K562 (cell line): ENCODE measurements around the gene OPCML. TPM values are rescaled to one million over a fixed set of nuclear protein-coding genes. Genes with fewer than 3 reads are reported as not detected.

Experiments used
- ATAC-seq: fragments of 200-7000 bp; cut with Tn5 transposase; 3 replicates; pipeline ENCODE4 v1.9.1; 2020; ENCODE audit warnings: moderate library complexity
- BruUV-seq: library from RNA; stranded (reverse); fragments of 400-500 nt; replicated peaks from 2 replicates; lab custom pipeline; 2021; lab: Mats Ljungman, UMichigan
- CTCF ChIA-PET: fragments of 300-600 bp; formaldehyde crosslinking; extraction: SDS; loops from one replicate; lab custom pipeline; 2021; ENCODE audit warnings: low intra/inter-chr PET ratio; lab: Yijun Ruan, JAX
- POLR2A ChIA-PET: fragments of 300-600, 350-650 bp; sonication (Branson Sonifier 250); formaldehyde crosslinking; extraction: SDS; loops from one replicate; lab custom pipeline; 2021; ENCODE audit warnings: antibody characterized with exemption, inconsistent platforms; lab: Yijun Ruan, JAX
- DNase-seq, 4 experiments: peaks; one replicate each; pipeline versions ENCODE4 v3.0.0 to v3.0.0-alpha.2; 2011 to 2018; ENCODE audit warnings: low spot score in 3 of 4, mixed read lengths in 3 of 4; ENCODE audit errors: extremely low read depth in 1 of 4
- FAIRE-seq: peaks from 2 replicates; lab custom pipeline; 2011; peaks lifted over from hg19 to GRCh38; lab: Jason Lieb, UNC
- H2AFZ ChIP-seq: 2 replicates; pipeline ENCODE4 v1.6.0; 2011; ENCODE audit warnings: low read depth, low read length, control low read depth, inconsistent platforms
- H3K27ac ChIP-seq: fragments of 200-600 bp; 3 replicates; pipeline ENCODE4 v1.8.0; 2011; ENCODE audit warnings: low read depth, mild to moderate bottlenecking, control low read depth, inconsistent platforms, low read length, moderate library complexity, mixed read lengths; ENCODE audit errors: extremely low read depth
- H3K27me3 ChIP-seq, 2 experiments: fragments of 300-600 bp in 1 of 2; 2 replicates in 1 of 2; 3 replicates in 1 of 2; pipeline versions ENCODE4 v1.6.0 to v1.8.0; 2011; ENCODE audit warnings: inconsistent platforms in 2 of 2, low read length in 2 of 2, mild to moderate bottlenecking in 1 of 2, mixed read lengths in 1 of 2, moderate library complexity in 1 of 2; ENCODE audit not compliant: control insufficient read depth in 2 of 2, insufficient read depth in 2 of 2
- H3K36me3 ChIP-seq: fragments of 300-600 bp; 3 replicates; pipeline ENCODE4 v1.8.0; 2011; ENCODE audit warnings: mild to moderate bottlenecking, low read length, inconsistent platforms; ENCODE audit not compliant: control insufficient read depth, insufficient read depth
- H3K4me1 ChIP-seq, 2 experiments: fragments of 200-600 bp in 1 of 2; replicated peaks in 1 of 2; 2 replicates in 1 of 2; 3 replicates in 1 of 2; pipeline versions ENCODE4 v1.5.1 to v1.8.0; 2011; ENCODE audit warnings: inconsistent platforms in 2 of 2, low read length in 2 of 2, mild to moderate bottlenecking in 1 of 2, mixed read lengths in 1 of 2, moderate library complexity in 1 of 2; ENCODE audit not compliant: control insufficient read depth in 2 of 2, insufficient read depth in 2 of 2
- H3K4me2 ChIP-seq: 2 replicates; pipeline ENCODE4 v1.6.1; 2011; ENCODE audit warnings: low read length, control low read depth, inconsistent platforms, mixed read lengths; ENCODE audit not compliant: insufficient read depth
- H3K4me3 ChIP-seq: fragments of 200-600 bp; sonication (generic), shearing (Covaris generic); 2 replicates; pipeline ENCODE4 v1.5.1; 2016; ENCODE audit warnings: control low read depth, inconsistent platforms
- H3K79me2 ChIP-seq: fragments of 200-600 bp; 3 replicates; pipeline ENCODE4 v1.8.0; 2011; ENCODE audit warnings: low read length, inconsistent platforms; ENCODE audit not compliant: control insufficient read depth, insufficient read depth
- H3K9ac ChIP-seq, 2 experiments: 2 replicates each; pipeline versions ENCODE4 v1.6.0 to v1.6.1; 2011; ENCODE audit warnings: low read depth in 2 of 2, low read length in 2 of 2, control low read depth in 1 of 2, inconsistent platforms in 1 of 2, mild to moderate bottlenecking in 1 of 2, mixed read lengths in 1 of 2; ENCODE audit not compliant: insufficient read depth in 1 of 2
- H3K9me1 ChIP-seq: one replicate; pipeline ENCODE4 v1.6.0; 2011; ENCODE audit warnings: inconsistent platforms, mild to moderate bottlenecking, low read length, moderate library complexity; ENCODE audit not compliant: control insufficient read depth, insufficient read depth
- H3K9me3 ChIP-seq: replicated peaks from 2 replicates; pipeline ENCODE4 v1.5.1; 2011; ENCODE audit warnings: low read depth, low read length, inconsistent platforms; ENCODE audit not compliant: control insufficient read depth, insufficient read depth
- H4K20me1 ChIP-seq: replicated peaks from 2 replicates; pipeline ENCODE4 v1.6.1; 2011; ENCODE audit warnings: low read length, inconsistent platforms, mixed read lengths; ENCODE audit not compliant: control insufficient read depth, insufficient read depth
- MTF1 ChIP-seq: fragments of 250-450 bp; sonication (Bioruptor Pico); IDR thresholded peaks from 2 replicates; pipeline ENCODE4 v1.9.0; 2021; ENCODE audit warnings: moderate library complexity, mild to moderate bottlenecking, inconsistent platforms, borderline replicate concordance
- NCOA4 ChIP-seq: fragments of 450-650 bp; IDR thresholded peaks from 2 replicates; pipeline ENCODE4 v1.6.1; 2018; ENCODE audit warnings: mild to moderate bottlenecking; ENCODE audit not compliant: partially characterized antibody
- POLR2H ChIP-seq: IDR thresholded peaks from 2 replicates; pipeline ENCODE4 v1.6.1; 2016; ENCODE audit warnings: missing genetic modification characterization, low read depth, mild to moderate bottlenecking, control low read depth, missing compliant biosample characterization, moderate library complexity
- RFX5 ChIP-seq: IDR thresholded peaks from 2 replicates; pipeline ENCODE4 v1.6.1; 2011; ENCODE audit warnings: low read depth, mild to moderate bottlenecking, improper control_type of control experiment, low read length
- RNF219 ChIP-seq: fragments of 250-450 bp; sonication (Bioruptor Pico); IDR thresholded peaks from 2 replicates; pipeline ENCODE4 v1.5.0; 2022; ENCODE audit warnings: mild to moderate bottlenecking
- SMARCE1 ChIP-seq: fragments of 450-650 bp; IDR thresholded peaks from 2 replicates; pipeline ENCODE4 v1.7.1; 2016; ENCODE audit warnings: mild to moderate bottlenecking
- TEAD1 ChIP-seq, 2 experiments: fragments of 450-650 bp in 1 of 2; sonication (generic) in 1 of 2; formaldehyde crosslinking; IDR thresholded peaks; 2 replicates each; pipeline versions ENCODE4 v1.4.0 to v1.8.0; 2020 to 2022; ENCODE audit warnings: mild to moderate bottlenecking in 2 of 2, missing genetic modification reagents in 1 of 2
- ZBTB43 ChIP-seq: sonication (generic); formaldehyde crosslinking; IDR thresholded peaks from 2 replicates; pipeline ENCODE4 v1.8.0; 2023; ENCODE audit warnings: mild to moderate bottlenecking, missing genetic modification reagents
- ZFP36 ChIP-seq: fragments of 150-350 bp; IDR thresholded peaks from 2 replicates; pipeline ENCODE4 v1.6.1; 2018; ENCODE audit warnings: low read length, low read depth; ENCODE audit not compliant: partially characterized antibody
- WGBS: fragments of 100-300 bp; shearing (Covaris generic); methylation state at CpG from one replicate; pipeline ENCODE4 v1.1.6; 2016; ENCODE audit warnings: low coverage, mixed read lengths; ENCODE audit not compliant: insufficient coverage; ENCODE audit errors: missing lambda C conversion rate; 5-methylcytosine and 5-hydroxymethylcytosine counted together
- in situ Hi-C: fragments of 300-500 bp; cut with MboI; formaldehyde crosslinking; loops from 4 replicates; pipeline ENCODE4 v1.15.0; 2018; ENCODE audit warnings: inconsistent platforms, mixed read lengths
- intact Hi-C: fragments of 100-400 bp; cut with micrococcal nuclease; formaldehyde crosslinking; loops from 2 replicates; pipeline ENCODE4 v1.14.2; 2022
- polyA plus RNA-seq, 8 experiments: library from polyadenylated mRNA; depleted of rRNA in 4 of 8; stranded (reverse) in 5 of 8; unstranded in 3 of 8; fragments of >200 nt; fragmentation: Nextera tagmentation in 2 of 8; fragmentation: Illumina TruSeq in 1 of 8; extraction: Ambion mirVana in 2 of 8; extraction: Trizol in 1 of 8; gene quantifications; 2 replicates each; pipeline versions ENCODE4 v1.2.1 to v1.2.3, GENCODE V29; 2011 to 2014; ENCODE audit warnings: inconsistent platforms in 1 of 8, missing spikeins in 1 of 8
- total RNA-seq, 7 experiments: library from RNA; depleted of rRNA in 6 of 7; stranded (reverse); fragments of >200 nt in 6 of 7; fragmentation: Illumina TruSeq in 2 of 7; extraction: Trizol in 2 of 7; gene quantifications; 2 replicates each; pipeline versions ENCODE4 v1.2.1 to v1.2.3, GENCODE V29; 2011 to 2021; ENCODE audit warnings: low replicate concordance in 1 of 7

The OPCML gene
- total and polyA plus RNA-seq, 9 of the 15 experiments (the other 6 are each of a cell fraction or from before 2014, with no cell fraction given): not detected

GRCh38 chr11:132755934-132756333 lies 776.4 kb downstream of the OPCML start:
- Histone ChIP-seq H3K4me1 (no peaks in the 10 kb centered on the region), H3K9ac (no peak overlapping the region), H2AFZ (no peak overlapping the region), H3K27me3 (no peaks in the 10 kb centered on the region), H3K79me2 (no peaks in the 10 kb centered on the region), H3K36me3 (no peaks in the 10 kb centered on the region), H3K27ac (no peak overlapping the region), H4K20me1 (no peaks in the 10 kb centered on the region), H3K4me3 (no peak overlapping the region), H3K9me1 (no peaks in the 10 kb centered on the region), H3K9me3 (no peaks in the 10 kb centered on the region; the same call in 1 of the 2 replicates), H3K4me2 (no peak overlapping the region)
- no TSS peak for BruUV-seq
- WGBS: 0% methylated on average over 5 of the region's 5 CpGs
- DNase-seq (no peak), ATAC-seq (no peak), FAIRE-seq (no peak)
- TF ChIP-seq TEAD1 (CRISPR knock-in tag; IDR thresholded peaks at IDR 0.05): no peak
- TF ChIP-seq NCOA4: no peak
- no peak for TF ChIP-seq SMARCE1
- ChIA-PET POLR2A (no interaction called here), CTCF (no interaction called here)
- intact Hi-C loops (no loop called here), in situ Hi-C loops (no loop called here)

GRCh38 chr11:132751516-132752250 lies 780.6 kb downstream of the OPCML start:
- Histone ChIP-seq H2AFZ (no peak overlapping the region), H3K9me1 (no peaks in the 10 kb centered on the region), H3K9me3 (no peaks in the 10 kb centered on the region; the same call in 1 of the 2 replicates), H3K4me1 (no peaks in the 10 kb centered on the region), H3K27ac (no peak overlapping the region), H3K79me2 (no peaks in the 10 kb centered on the region), H4K20me1 (no peaks in the 10 kb centered on the region), H3K36me3 (no peaks in the 10 kb centered on the region), H3K4me2 (no peak overlapping the region), H3K9ac (no peak overlapping the region), H3K27me3 (no peaks in the 10 kb centered on the region), H3K4me3 (no peak overlapping the region)
- in situ Hi-C loops (no loop called here), intact Hi-C loops (no loop called here)
- no TSS peak for BruUV-seq
- DNase-seq (no peak), FAIRE-seq (no peak), ATAC-seq (no peak)
- ChIA-PET CTCF (no interaction called here), POLR2A (no interaction called here)
- WGBS: 7% methylated on average over 2 of the region's 3 CpGs
- TF ChIP-seq POLR2H (tag) (no peak), ZBTB43 (CRISPR knock-in tag) (no peak), ZFP36 (no peak), RFX5 (no peak), RNF219 (CRISPR knock-in tag) (no peak), MTF1 (CRISPR knock-in tag) (no peak)
